ENCODE results near the gene EEF1AKMT2.

DNA sequence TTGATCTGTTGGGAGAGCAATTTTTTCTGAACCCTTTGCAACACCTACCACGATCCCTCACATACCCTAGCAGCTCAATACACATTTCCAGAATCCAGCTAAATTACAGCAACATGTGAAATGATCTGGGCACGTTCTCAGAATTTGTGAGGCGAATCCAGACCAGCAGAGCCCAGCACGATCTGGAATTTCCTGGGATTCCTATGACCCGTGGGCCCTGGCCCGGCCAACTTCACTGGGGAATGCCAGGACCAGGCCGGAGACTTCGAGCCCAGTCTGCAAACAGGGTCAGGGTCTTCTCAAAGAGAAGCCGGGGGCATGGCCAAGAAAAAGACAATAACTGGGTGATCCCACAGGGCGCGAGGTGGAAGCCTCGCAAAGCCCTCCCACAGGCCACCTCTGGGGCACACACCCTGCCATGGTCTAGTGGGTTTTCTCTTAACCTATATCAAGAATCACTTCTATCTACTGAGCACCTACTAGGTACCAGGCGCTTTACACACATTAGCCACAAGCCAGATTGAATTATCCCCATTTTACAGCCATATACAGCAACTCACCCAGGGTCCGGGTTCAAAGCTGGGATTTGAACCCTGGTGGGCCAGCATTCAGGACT, 81.3 kb downstream of the EEF1AKMT2 start:
- TF ChIP-seq, protein P1, sequence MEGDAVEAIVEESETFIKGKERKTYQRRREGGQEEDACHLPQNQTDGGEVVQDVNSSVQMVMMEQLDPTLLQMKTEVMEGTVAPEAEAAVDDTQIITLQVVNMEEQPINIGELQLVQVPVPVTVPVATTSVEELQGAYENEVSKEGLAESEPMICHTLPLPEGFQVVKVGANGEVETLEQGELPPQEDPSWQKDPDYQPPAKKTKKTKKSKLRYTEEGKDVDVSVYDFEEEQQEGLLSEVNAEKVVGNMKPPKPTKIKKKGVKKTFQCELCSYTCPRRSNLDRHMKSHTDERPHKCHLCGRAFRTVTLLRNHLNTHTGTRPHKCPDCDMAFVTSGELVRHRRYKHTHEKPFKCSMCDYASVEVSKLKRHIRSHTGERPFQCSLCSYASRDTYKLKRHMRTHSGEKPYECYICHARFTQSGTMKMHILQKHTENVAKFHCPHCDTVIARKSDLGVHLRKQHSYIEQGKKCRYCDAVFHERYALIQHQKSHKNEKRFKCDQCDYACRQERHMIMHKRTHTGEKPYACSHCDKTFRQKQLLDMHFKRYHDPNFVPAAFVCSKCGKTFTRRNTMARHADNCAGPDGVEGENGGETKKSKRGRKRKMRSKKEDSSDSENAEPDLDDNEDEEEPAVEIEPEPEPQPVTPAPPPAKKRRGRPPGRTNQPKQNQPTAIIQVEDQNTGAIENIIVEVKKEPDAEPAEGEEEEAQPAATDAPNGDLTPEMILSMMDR (conservative IDR thresholded peaks at IDR 0.05; ENCODE audit: low read depth, low read length) = no peak
- TF ChIP-seq EZH2 (IDR thresholded peaks at IDR 0.05; ENCODE audit: borderline replicate concordance, low read depth, low read length, poor library complexity, severe bottlenecking) = no peak
